Adipose tissue (tissue), 3 donors: ENCODE measurements around the gene KRTAP21-2. TPM values are rescaled to one million over a fixed set of nuclear protein-coding genes. Genes with fewer than 3 reads are reported as not detected.

Source experiments
- polyA plus RNA-seq, 3 donors: library from polyadenylated mRNA; stranded (reverse); fragments of 200-250 nt; gene quantifications; one replicate each; pipeline ENCODE4 v1.2.3, GENCODE V29; 2013
- donor health status: healthy with polysubstance abuse.
- donor health status: Bipolar disorder and iron deficiency.
- donor health status: healthy.

Gene KRTAP21-2
- polyA plus RNA-seq, 3 donors = not detected

Other genes starting within 250 kb of the KRTAP21-2 start
- gene KRTAP19-5, start 245.1 kb downstream of the KRTAP21-2 start, polyA plus RNA-seq = not detected
- gene KRTAP19-6, start 205.4 kb downstream of the KRTAP21-2 start, polyA plus RNA-seq = not detected
- not detected for gene KRTAP19-7, start 185.9 kb downstream of the KRTAP21-2 start, polyA plus RNA-seq
- gene KRTAP22-2, start 156.9 kb downstream of the KRTAP21-2 start, polyA plus RNA-seq = not detected
- not detected for gene KRTAP6-3, start 154.8 kb downstream of the KRTAP21-2 start, polyA plus RNA-seq
- gene KRTAP6-2, start 148.4 kb downstream of the KRTAP21-2 start, polyA plus RNA-seq = not detected
- gene KRTAP22-1, start 146.2 kb downstream of the KRTAP21-2 start, polyA plus RNA-seq = not detected
- not detected for gene KRTAP6-1, start 133.3 kb downstream of the KRTAP21-2 start, polyA plus RNA-seq
- gene KRTAP20-1, start 130.8 kb downstream of the KRTAP21-2 start, polyA plus RNA-seq = not detected
- not detected for gene KRTAP20-4, start 126.6 kb downstream of the KRTAP21-2 start, polyA plus RNA-seq
- not detected for gene KRTAP20-2, start 112.1 kb downstream of the KRTAP21-2 start, polyA plus RNA-seq
- not detected for gene KRTAP20-3, start 104.4 kb downstream of the KRTAP21-2 start, polyA plus RNA-seq
- gene KRTAP21-3, start 28.5 kb downstream of the KRTAP21-2 start, polyA plus RNA-seq = not detected
- gene KRTAP21-1, start 8.2 kb upstream of the KRTAP21-2 start, polyA plus RNA-seq = not detected
- gene KRTAP8-1, start 66.0 kb upstream of the KRTAP21-2 start, polyA plus RNA-seq = not detected
- gene KRTAP7-1, start 82.5 kb upstream of the KRTAP21-2 start, polyA plus RNA-seq = not detected
- under 1 TPM in 1 of 3 donors, not detected in 2; 0.56 TPM for gene KRTAP11-1, start 134.3 kb upstream of the KRTAP21-2 start, polyA plus RNA-seq